Keratinocyte (primary cell): ENCODE data around the gene ZNF516.

Experiments used
- EZH2 ChIP-seq: IDR thresholded peaks from one replicate; pipeline ENCODE4 v1.6.1; 2012; ENCODE audit warnings: inconsistent platforms, mild to moderate bottlenecking, low read length, moderate library complexity
- TF ChIP-seq, protein P1 (sequence below), 3 experiments: IDR thresholded peaks in 1 of 3; conservative IDR thresholded peaks in 1 of 3; optimal IDR thresholded peaks in 1 of 3; 2 replicates in 2 of 3; 3 replicates in 1 of 3; pipeline versions ENCODE3 to v1.5.1; 2011; ENCODE audit warnings: low read length in 3 of 3, mild to moderate bottlenecking in 3 of 3, moderate library complexity in 2 of 3, control low read depth in 1 of 3, inconsistent platforms in 1 of 3; ENCODE audit not compliant: insufficient read depth in 2 of 3; ENCODE audit errors: extremely low read depth in 1 of 3

DNA sequence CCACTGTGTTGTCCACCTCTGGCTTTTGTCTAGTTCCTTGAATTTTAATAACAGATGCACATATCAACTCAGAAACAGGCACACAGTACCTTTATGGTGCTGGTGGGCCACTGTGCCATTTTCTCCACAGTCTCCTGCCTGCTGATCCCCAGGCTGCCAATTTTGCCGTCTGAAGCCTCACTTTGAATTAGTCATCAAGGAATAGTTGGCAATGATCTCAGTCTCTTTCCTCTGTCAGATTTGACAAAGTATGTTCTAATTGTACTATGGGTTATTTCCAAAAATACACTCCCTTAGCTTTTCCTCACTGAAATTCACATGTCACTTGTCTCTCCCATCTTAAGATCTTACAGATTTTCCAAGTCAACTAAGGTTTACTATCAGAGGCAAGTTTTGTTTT is 140.7 kb downstream of the ZNF516 start:
- TF ChIP-seq EZH2 = no peak
- TF ChIP-seq, protein P1, sequence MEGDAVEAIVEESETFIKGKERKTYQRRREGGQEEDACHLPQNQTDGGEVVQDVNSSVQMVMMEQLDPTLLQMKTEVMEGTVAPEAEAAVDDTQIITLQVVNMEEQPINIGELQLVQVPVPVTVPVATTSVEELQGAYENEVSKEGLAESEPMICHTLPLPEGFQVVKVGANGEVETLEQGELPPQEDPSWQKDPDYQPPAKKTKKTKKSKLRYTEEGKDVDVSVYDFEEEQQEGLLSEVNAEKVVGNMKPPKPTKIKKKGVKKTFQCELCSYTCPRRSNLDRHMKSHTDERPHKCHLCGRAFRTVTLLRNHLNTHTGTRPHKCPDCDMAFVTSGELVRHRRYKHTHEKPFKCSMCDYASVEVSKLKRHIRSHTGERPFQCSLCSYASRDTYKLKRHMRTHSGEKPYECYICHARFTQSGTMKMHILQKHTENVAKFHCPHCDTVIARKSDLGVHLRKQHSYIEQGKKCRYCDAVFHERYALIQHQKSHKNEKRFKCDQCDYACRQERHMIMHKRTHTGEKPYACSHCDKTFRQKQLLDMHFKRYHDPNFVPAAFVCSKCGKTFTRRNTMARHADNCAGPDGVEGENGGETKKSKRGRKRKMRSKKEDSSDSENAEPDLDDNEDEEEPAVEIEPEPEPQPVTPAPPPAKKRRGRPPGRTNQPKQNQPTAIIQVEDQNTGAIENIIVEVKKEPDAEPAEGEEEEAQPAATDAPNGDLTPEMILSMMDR (optimal IDR thresholded peaks at IDR 0.05 in 1 of 3, IDR thresholded peaks at IDR 0.05 in 1 of 3, conservative IDR thresholded peaks at IDR 0.05 in 1 of 3; ENCODE audit: extremely low read depth in 1 of 3, insufficient read depth in 2 of 3, low read length in 3 of 3) = no peak
